Measurements from ENCODE around the gene PPP4R3A. TPM values are rescaled to one million over a fixed set of nuclear protein-coding genes. Genes with fewer than 3 reads are reported as not detected.
A peak's percentile ranks its signal among the peaks of the same experiment; 100 is the strongest.

Gene PPP4R3A
- total RNA-seq, 2 experiments from 2014 or later = 118 to 123 TPM

DNA sequence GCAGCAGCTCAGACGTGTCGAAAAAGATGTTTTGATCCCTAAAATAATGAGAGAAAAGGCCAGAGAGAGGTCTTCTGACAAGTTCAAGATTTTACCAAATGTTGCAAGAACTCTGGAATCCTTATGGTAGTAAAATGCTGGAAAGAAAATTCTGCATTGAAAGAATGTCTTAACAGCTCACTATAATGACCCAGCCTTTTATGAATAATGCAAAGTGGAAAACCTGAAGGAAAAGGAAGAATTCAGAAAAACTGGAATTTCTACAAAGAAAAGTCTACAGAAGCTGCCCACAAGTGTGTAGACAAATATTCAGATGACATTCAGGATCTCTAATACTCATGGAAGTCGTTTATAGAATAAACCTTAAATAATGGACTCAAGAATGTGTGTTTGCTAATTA is 90.7 kb downstream of the PPP4R3A start:
- peak overlapping the region; percentile 73 for H3K27ac Mint-ChIP-seq
- ChIA-PET POLR2A (interaction anchor here (0.7 to 10.1 kb wide), 7 partner anchors 9 to 107 kb away, joined by 3 to 308 read pairs (median 46); partner anchors contain the start of gene PPP4R3A), CTCF (interaction anchor here (0.7 to 10.3 kb wide), 10 partner anchors 17 to 296 kb away, joined by 3 to 105 read pairs (median 5); no protein-coding TSS in a partner anchor)
- H3K9me3 Mint-ChIP-seq = no peaks in the 10 kb centered on the region
- DNase-seq = no peak
- H3K36me3 Mint-ChIP-seq (ENCODE audit: low read depth) = peaks cover 25% of the 10 kb centered on the region
- no peak overlapping the region for H3K4me3 Mint-ChIP-seq
- H3K27me3 Mint-ChIP-seq = peaks cover 8% of the 10 kb centered on the region
- peaks cover 19% of the 10 kb centered on the region for H3K4me1 Mint-ChIP-seq

DNA sequence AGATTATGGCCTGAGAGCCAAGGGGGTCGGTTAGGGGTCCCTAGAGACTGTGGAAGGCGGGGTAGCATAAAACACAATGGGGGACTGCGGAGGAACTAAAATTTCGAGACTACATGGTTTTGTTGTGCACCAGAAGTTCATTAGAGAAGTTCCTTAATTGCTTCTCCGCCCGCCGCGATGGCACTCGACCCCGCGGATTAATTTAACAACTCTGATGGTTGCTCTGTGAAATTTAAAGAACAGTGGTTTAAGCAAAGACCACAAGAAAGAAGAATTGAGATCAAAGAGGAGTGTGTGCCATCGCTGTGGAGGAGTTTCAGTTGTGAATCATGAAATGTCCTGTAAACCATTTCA is 91.1 kb downstream of the PPP4R3A start:
- Mint-ChIP-seq H3K36me3 (ENCODE audit: low read depth) (peaks cover 29% of the 10 kb centered on the region), H3K4me3 (peak overlapping the region; percentile 72), H3K4me1 (peaks cover 24% of the 10 kb centered on the region), H3K9me3 (no peaks in the 10 kb centered on the region), H3K27me3 (peaks cover 8% of the 10 kb centered on the region), H3K27ac (peak overlapping the region; percentile 73)
- CTCF ChIA-PET = interaction anchor here (0.7 to 10.3 kb wide), 15 partner anchors 13 to 296 kb away, joined by 3 to 105 read pairs (median 5); no protein-coding TSS in a partner anchor
- no peak for DNase-seq
- POLR2A ChIA-PET = interaction anchor here (0.7 to 10.1 kb wide), 14 partner anchors 8 to 303 kb away, joined by 3 to 308 read pairs (median 28); partner anchors contain the start of genes GPR68 and PPP4R3A

GRCh38 chr14:91418387-91419043 is 91.6 kb downstream of the PPP4R3A start:
- H3K27me3 Mint-ChIP-seq = peaks cover 8% of the 10 kb centered on the region
- ChIA-PET POLR2A (interaction anchor here (0.8 to 10.1 kb wide), 15 partner anchors 10 to 659 kb away, joined by 3 to 308 read pairs (median 11); partner anchors contain the start of gene GPR68), CTCF (interaction anchor here (0.6 to 10.3 kb wide), 19 partner anchors 13 to 404 kb away, joined by 3 to 105 read pairs (median 5); no protein-coding TSS in a partner anchor)
- peak overlapping the region; percentile 72 for H3K4me3 Mint-ChIP-seq
- peaks cover 29% of the 10 kb centered on the region for H3K4me1 Mint-ChIP-seq
- H3K27ac Mint-ChIP-seq = peak overlapping the region; percentile 73
- DNase-seq = peak; percentile 84
- peaks cover 34% of the 10 kb centered on the region for H3K36me3 Mint-ChIP-seq (ENCODE audit: low read depth)
- H3K9me3 Mint-ChIP-seq = no peaks in the 10 kb centered on the region

DNA sequence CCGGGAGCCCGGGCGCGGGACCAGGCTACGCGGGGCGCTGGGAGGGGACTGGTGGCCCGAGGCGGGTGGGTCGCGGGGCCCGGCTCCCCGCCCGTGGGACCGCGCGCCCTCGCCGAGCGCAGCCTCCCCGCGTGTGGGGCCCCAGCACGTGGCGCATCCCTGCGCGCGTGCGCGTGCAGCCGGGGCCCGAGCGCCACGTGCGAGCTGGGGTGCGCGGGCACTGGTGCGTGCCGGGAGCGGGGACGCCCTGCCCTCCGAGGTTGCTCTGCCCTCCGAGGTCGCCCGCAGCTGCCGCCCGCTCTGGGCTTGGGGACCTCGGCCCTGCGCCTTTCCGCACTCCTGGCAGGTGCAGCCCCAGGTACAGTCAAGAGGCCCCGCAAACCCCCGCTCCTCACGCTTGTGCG is 92.1 kb downstream of the PPP4R3A start:
- Mint-ChIP-seq H3K4me1 (peaks cover 34% of the 10 kb centered on the region), H3K4me3 (peak overlapping the region; percentile 72), H3K9me3 (no peaks in the 10 kb centered on the region), H3K27me3 (peaks cover 8% of the 10 kb centered on the region), H3K36me3 (ENCODE audit: low read depth) (peaks cover 40% of the 10 kb centered on the region), H3K27ac (peak overlapping the region; percentile 63)
- ChIA-PET POLR2A (interaction anchor here (0.7 to 10.1 kb wide), 18 partner anchors 9 to 659 kb away, joined by 3 to 308 read pairs (median 6); partner anchors contain the start of gene GPR68), CTCF (interaction anchor here (0.6 to 10.3 kb wide), 19 partner anchors 12 to 405 kb away, joined by 3 to 105 read pairs (median 5); no protein-coding TSS in a partner anchor)
- DNase-seq = peak; percentile 73

DNA sequence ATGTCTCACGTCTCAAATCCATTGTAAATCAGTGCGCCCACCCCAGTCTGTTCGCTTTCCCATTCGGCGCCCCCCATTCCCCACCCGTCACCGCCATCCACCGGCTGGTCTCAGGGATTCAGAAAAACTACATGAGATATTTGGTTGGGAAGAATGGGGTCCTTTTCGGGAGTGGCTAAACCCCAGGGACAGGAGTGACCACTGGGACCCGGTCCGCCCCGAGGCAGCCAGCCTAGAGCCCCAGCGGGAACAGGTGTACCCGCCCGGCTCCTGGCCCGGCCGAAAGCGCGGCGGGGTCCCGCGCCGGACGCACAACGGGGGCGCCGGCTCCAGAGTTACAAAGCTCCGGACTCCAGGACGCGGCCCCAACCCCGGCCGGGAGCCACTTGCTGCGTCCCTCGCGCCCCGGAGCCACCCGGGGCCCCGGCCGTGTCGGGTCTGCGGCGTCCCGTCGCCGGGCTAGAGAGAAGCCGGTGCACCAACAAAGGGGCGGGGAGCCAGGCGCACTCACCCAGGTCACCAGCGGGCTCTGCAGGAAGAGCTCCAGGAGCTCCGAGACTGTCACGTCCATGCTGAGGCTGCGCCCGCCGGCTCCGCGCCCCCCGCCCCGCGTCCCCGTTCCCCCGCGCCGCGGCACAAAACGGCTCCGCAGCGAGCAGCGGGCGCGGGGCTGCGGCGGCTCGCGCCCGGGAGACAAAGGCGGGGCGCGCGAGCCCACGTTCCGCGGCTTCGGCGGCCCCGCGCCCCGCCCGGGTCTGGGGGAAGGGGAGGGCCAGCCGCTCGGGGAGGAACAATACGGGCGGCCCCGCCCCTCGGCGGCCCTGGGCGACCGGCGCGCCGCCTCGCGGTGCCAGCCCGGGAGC is 92.8 kb downstream of the PPP4R3A start, which contains the start of gene CCDC88C:
Gene CCDC88C (minus strand): TSS at position 701 of the 863 bp plus-strand sequence. CDS start 130 bp downstream, at position 571.
- Mint-ChIP-seq H3K27ac (peak within 1 kb of the TSS; percentile 99), H3K36me3 (ENCODE audit: low read depth) (peaks cover 46% of the 10 kb centered on the region), H3K9me3 (no peaks in the 10 kb centered on the region), H3K4me3 (peak within 1 kb of the TSS; percentile 99), H3K27me3 (peaks cover 8% of the 10 kb centered on the region), H3K4me1 (peaks cover 40% of the 10 kb centered on the region)
- peak; percentile 80 for DNase-seq
- ChIA-PET POLR2A (interaction anchor here (0.7 to 10.1 kb wide), 19 partner anchors 9 to 658 kb away, joined by 3 to 308 read pairs (median 11); partner anchors contain the start of genes GPR68 and PPP4R3A), CTCF (interaction anchor here (0.9 to 10.3 kb wide), 17 partner anchors 10 to 241 kb away, joined by 3 to 105 read pairs (median 5); no protein-coding TSS in a partner anchor)

DNA sequence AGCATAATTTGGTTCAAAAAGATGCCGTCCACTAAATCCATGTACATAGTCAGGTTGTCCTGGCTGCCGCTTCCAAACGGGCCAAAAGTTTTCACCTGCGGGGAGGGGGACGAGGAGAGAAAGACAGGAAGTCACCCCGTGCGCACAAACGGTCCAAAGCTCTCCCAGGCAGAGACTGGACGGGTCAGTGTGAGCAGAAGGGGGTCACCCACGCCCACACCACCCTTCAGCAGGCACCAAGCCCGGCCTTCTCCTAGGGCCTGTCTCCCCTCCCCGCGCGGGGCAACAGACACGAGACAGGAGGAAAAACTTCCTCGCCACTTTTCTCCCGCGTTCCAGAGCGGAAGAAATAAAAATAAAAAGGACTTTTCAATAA is 93.4 kb downstream of the PPP4R3A start:
- no peaks in the 10 kb centered on the region for H3K9me3 Mint-ChIP-seq
- H3K36me3 Mint-ChIP-seq (ENCODE audit: low read depth) = peaks cover 49% of the 10 kb centered on the region
- peak overlapping the region; percentile 99 for H3K4me3 Mint-ChIP-seq
- DNase-seq = peak; percentile 40
- peaks cover 8% of the 10 kb centered on the region for H3K27me3 Mint-ChIP-seq
- ChIA-PET POLR2A (interaction anchor here (0.8 to 10.1 kb wide), 19 partner anchors 11 to 451 kb away, joined by 3 to 308 read pairs (median 10); partner anchors contain the start of genes GPR68, PPP4R3A and TC2N), CTCF (interaction anchor here (1.2 to 10.3 kb wide), 15 partner anchors 11 to 104 kb away, joined by 3 to 105 read pairs (median 9); no protein-coding TSS in a partner anchor)
- peaks cover 45% of the 10 kb centered on the region for H3K4me1 Mint-ChIP-seq
- H3K27ac Mint-ChIP-seq = peak overlapping the region; percentile 99

DNA sequence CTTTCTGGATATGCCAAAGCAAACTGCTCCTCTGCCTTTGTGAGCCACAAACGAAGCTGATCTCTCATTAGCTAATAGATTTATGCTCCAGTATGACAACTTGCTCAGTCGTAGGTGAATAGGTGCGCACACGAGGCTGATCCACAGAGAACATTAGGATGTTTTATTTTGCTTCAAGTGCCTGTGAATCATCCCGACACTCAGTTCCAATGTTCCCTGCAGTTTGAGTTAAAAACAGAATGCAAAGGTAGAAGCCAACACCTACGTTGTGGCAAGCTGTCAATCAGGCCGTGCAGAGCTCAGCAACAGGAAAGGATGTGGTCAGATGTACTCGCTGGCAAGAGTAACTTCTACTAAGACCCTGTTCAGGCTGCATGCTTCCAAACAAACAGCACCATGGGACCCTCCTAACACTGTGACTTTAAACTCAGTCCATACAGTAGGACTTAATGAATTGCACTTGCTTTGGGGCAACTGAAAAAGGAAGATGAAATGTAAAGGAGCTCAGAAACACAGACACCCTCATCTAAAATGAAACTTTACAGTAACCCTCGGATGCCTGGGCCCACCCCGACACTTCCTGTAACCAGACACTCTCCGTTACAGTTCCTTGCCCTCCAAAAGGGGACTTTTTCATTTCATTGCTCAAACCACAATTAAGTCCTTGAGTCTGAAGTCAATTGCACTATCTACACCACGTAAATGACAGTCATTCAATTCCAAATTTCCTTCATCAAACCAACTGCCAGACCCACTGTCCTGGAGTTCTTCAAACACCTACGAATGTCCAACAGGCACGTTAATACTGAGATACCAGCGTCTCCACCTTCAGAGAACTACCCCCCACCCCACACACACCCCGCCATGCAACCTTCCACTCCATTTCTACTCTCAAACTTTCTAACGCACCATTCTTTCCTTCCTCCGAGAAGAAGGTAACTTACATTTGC is 94.0 kb downstream of the PPP4R3A start:
- Mint-ChIP-seq H3K36me3 (ENCODE audit: low read depth) (peaks cover 56% of the 10 kb centered on the region), H3K27me3 (peaks cover 6% of the 10 kb centered on the region), H3K27ac (peak overlapping the region; percentile 99), H3K9me3 (no peaks in the 10 kb centered on the region), H3K4me3 (peak overlapping the region; percentile 99), H3K4me1 (peaks cover 52% of the 10 kb centered on the region)
- DNase-seq = peak; percentile 82
- ChIA-PET POLR2A (interaction anchor here (0.8 to 10.1 kb wide), 27 partner anchors 11 to 624 kb away, joined by 3 to 308 read pairs (median 6); partner anchors contain the start of genes GPR68, PPP4R3A and TC2N), CTCF (interaction anchor here (0.5 to 10.3 kb wide), 19 partner anchors 10 to 514 kb away, joined by 3 to 105 read pairs (median 7); no protein-coding TSS in a partner anchor)

GRCh38 chr14:91414475-91414833 is 95.7 kb downstream of the PPP4R3A start:
- DNase-seq = no peak
- H3K27me3 Mint-ChIP-seq = peaks cover 1% of the 10 kb centered on the region
- peaks cover 70% of the 10 kb centered on the region for H3K36me3 Mint-ChIP-seq (ENCODE audit: low read depth)
- H3K9me3 Mint-ChIP-seq = no peaks in the 10 kb centered on the region
- H3K4me3 Mint-ChIP-seq = peak overlapping the region; percentile 99
- H3K4me1 Mint-ChIP-seq = peaks cover 67% of the 10 kb centered on the region
- ChIA-PET POLR2A (interaction anchor here (0.9 to 10.1 kb wide), 10 partner anchors 14 to 186 kb away, joined by 3 to 308 read pairs (median 36); partner anchors contain the start of genes GPR68 and PPP4R3A), CTCF (interaction anchor here (0.9 to 10.3 kb wide), 9 partner anchors 12 to 128 kb away, joined by 3 to 105 read pairs (median 9); no protein-coding TSS in a partner anchor)
- peak overlapping the region; percentile 99 for H3K27ac Mint-ChIP-seq

DNA sequence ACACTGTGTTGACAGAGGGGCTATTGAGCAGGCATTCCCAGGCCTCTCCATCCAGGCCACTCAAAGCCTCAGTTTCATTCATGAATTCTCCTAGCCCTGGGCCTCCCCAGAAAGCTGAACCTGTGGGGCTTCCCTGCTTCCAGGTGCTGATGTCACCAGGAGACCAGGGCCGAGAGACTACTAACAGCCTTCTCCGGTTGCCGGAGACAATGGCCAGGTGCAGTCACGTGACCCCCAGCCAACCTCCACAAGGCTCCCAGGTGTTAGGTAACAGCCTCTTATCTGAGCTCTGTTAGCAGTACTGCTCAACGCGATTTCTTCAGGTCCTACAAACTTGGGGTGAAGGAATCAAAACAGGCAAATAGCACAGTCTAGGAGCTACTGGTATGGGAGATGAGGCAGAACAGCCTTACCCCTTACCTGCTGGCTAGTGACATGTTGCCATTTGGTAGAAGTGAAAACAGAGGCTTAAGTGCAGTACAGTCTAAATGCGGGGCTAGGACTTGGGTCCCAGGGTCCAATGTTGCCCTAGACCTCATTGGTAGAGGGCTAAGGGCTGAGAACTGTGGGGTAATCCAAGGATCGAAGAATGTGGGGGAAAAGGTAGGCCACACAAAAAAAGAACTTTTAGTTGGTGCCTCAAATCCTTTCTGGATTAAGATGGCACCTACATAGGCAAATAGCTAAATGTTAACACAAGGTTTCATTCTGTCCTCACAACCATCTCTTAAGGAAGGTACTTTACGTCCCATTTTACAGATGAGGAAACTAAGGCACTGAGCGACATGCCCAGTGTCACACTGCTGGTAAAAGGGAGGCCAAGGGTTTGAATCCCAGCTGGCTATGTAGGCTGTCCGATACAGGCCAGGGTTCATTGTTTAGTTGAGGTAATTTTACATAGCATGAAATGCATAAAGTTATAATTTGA is 96.3 kb downstream of the PPP4R3A start:
- Mint-ChIP-seq H3K4me3 (peak overlapping the region; percentile 99), H3K9me3 (no peaks in the 10 kb centered on the region), H3K27ac (peak overlapping the region; percentile 99), H3K36me3 (ENCODE audit: low read depth) (peaks cover 71% of the 10 kb centered on the region), H3K27me3 (peaks cover under 1% of the 10 kb centered on the region), H3K4me1 (peaks cover 63% of the 10 kb centered on the region)
- peak; percentile 55 for DNase-seq
- ChIA-PET CTCF (interaction anchor here (0.6 to 10.3 kb wide), 7 partner anchors 10 to 127 kb away, joined by 3 to 105 read pairs (median 4); no protein-coding TSS in a partner anchor), POLR2A (interaction anchor here (0.7 to 10.1 kb wide), 10 partner anchors 13 to 171 kb away, joined by 3 to 308 read pairs (median 32); partner anchors contain the start of genes GPR68 and PPP4R3A)

DNA sequence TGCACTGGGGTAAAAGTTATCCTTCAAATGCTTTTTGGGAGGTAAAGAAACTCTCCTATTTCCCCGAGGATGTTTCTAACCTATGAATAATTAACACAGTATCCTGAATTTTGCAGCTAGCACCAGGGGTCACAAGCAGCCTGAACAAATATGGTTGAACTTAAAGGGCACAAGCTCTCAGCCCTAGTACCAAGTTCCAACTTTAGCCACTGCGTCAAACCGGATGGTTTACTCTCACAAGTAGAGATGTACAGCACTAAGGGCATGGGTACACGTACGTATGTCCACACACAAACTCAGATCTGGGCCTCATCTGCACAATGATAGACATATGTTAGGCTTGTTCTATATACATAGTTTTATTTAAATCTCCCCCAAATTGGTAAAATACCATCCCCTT is 97.2 kb downstream of the PPP4R3A start:
- no peak for DNase-seq
- H3K4me1 Mint-ChIP-seq = peaks cover 69% of the 10 kb centered on the region
- POLR2A ChIA-PET = interaction anchor here (1.1 to 10.1 kb wide), 6 partner anchors 12 to 96 kb away, joined by 3 to 308 read pairs (median 16); no protein-coding TSS in a partner anchor

More for the DNA sequence above, 97.2 kb downstream of the PPP4R3A start:
- Mint-ChIP-seq H3K9me3 (no peaks in the 10 kb centered on the region), H3K36me3 (ENCODE audit: low read depth) (peaks cover 80% of the 10 kb centered on the region), H3K27ac (peak overlapping the region; percentile 99), H3K4me3 (peak overlapping the region; percentile 99), H3K27me3 (no peaks in the 10 kb centered on the region)
- CTCF ChIA-PET = interaction anchor here (1.0 to 10.3 kb wide), 3 partner anchors 14 to 89 kb away, joined by 3 to 105 read pairs (median 35); no protein-coding TSS in a partner anchor
